Measurements from ENCODE around the gene SFTPD.
A peak's percentile ranks its signal among the peaks of the same experiment; 100 is the strongest.
"Not testable (repeated sequence)": the region's sequence is repeated elsewhere in the genome, so short reads cannot be mapped to it uniquely, and the experiment has no call there.

Gene SFTPD

DNA sequence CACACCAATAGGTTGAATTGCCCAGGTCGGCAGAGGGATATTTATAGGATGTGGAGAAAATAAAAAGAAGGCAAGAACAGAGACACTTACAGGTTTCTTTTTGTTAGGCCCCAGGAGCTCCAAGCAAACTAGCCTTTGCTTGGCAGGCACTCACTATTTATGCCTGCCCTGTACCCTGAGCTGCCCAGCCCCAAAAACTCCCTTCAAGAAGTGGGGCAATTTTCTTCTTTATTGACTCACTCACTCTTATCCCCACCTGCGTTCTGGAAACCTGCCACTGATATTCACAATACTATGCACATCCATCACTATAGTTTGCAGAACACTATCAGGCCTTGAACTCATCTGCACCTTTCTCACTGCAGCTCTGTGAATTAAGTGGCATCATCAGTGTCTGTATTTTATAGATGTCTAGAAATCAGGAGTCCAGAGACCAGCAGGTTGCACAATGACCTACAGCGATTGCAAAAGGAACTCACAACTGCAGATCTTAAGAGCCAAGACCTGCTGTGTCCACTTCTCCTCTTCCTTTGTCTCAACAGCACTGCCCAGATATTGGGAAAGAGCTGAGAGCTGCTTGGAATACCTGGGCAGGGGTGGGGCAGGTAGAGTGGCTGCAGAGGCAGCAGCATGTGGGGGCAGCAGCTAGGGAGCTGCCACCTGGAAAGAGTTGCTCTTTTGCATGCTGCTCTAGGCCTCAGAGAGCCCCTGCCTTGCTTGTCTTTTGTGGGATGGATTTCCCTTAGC lies at the start of gene SFTPD:
TSS of gene SFTPD (minus strand) at position 130 of the 747 bp plus-strand sequence. CDS start 2,446 bp downstream, outside the sequence.
- DNase-seq (ENCODE audit: low read depth): peak; percentile 15
- TF ChIP-seq CTCF (conservative IDR thresholded peaks at IDR 0.05; ENCODE audit: low read depth, low read length): no peak
- H3K4me3 ChIP-seq (ENCODE audit: low read depth, low read length): no peak within 1 kb of the TSS

GRCh38 chr10:79995979-79996634 lies 47.2 kb upstream of the SFTPD start:
- DNase-seq (ENCODE audit: low read depth): no peak
- TF ChIP-seq CTCF (conservative IDR thresholded peaks at IDR 0.05; ENCODE audit: low read depth, low read length): no peak
- H3K4me3 ChIP-seq (ENCODE audit: low read depth, low read length): no peak overlapping the region

GRCh38 chr10:79994556-79994955 lies 45.7 kb upstream of the SFTPD start:
- no peak for DNase-seq (ENCODE audit: low read depth)
- TF ChIP-seq CTCF (conservative IDR thresholded peaks at IDR 0.05; ENCODE audit: low read depth, low read length): no peak
- H3K4me3 ChIP-seq (ENCODE audit: low read depth, low read length): no peak overlapping the region

DNA sequence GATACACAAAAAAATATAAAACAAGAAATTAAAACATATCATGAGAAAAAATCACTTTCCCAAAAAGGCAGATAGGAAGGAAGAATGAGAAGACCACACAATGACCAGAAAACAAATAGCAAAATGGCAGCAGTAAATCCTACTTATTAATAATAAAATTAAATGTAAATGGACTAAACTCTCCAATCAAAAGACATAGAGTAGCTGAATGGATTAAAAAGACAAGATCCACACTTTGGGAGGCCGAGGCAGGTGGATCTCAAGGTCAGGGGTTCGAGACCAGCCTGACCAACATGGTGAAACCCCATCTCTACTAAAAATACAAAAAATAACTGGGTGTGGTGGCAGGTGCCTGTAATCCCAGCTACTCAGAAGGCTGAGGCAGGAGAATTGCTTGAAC lies 39.3 kb upstream of the SFTPD start:
- not testable (repeated sequence) for H3K4me3 ChIP-seq (ENCODE audit: low read depth, low read length); DNase-seq (ENCODE audit: low read depth)

- not testable (repeated sequence) for DNase-seq (ENCODE audit: low read depth); H3K4me3 ChIP-seq (ENCODE audit: low read depth, low read length)
Measured at GRCh38 chr10:79986661-79987060, 37.8 kb upstream of the SFTPD start.

GRCh38 chr10:79985481-79986072 lies 36.7 kb upstream of the SFTPD start:
- H3K4me3 ChIP-seq (ENCODE audit: low read depth, low read length): no peak overlapping the region
- TF ChIP-seq CTCF (conservative IDR thresholded peaks at IDR 0.05; ENCODE audit: low read depth, low read length): no peak
- no peak for DNase-seq (ENCODE audit: low read depth)

GRCh38 chr10:79984851-79985250 lies 35.9 kb upstream of the SFTPD start:
- no peak for TF ChIP-seq CTCF (conservative IDR thresholded peaks at IDR 0.05; ENCODE audit: low read depth, low read length)
- no peak overlapping the region for H3K4me3 ChIP-seq (ENCODE audit: low read depth, low read length)
- DNase-seq (ENCODE audit: low read depth): no peak
